Measurements from ENCODE around the gene LILRA6.
"Not testable (repeated sequence)": the region's sequence is repeated elsewhere in the genome, so short reads cannot be mapped to it uniquely, and the experiment has no call there.

Gene LILRA6

GRCh38 chr19:54206030-54206830 lies 36.4 kb downstream of the LILRA6 start:
- DNase-seq, result no peak

DNA sequence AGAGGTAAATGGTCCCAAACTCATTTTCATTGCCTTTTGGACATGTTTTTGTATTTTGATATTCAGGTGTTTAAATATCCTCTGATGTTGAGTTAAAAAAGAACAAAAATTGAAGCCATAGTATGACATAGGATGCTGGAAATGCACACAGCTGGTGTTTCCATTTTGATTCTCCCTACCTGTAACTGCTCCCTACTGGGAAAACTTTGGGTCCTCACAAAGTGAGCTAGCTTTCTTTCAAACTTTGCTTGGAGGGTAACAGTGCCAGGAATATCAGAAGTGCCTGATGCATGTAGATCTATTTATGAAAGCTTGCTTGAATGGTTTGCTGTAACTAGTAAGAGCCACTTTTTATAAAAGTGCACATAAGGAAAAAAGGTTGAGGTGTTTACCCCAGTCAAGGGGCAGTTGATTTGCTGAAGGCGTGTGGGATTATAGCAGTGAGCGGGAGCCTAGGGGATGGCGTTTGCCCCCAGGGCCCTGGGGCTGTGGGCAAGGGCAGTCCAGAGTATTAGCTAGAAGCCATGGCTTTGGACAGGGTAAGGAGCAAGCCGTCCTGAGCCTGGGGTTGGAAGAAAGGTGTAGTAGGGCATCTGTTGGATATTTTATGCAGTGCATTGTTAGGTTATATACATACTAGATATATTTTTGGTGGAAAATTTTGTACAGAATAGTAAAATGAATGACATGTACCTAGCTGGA lies 37.7 kb downstream of the LILRA6 start:
- DNase-seq, result no peak

DNA sequence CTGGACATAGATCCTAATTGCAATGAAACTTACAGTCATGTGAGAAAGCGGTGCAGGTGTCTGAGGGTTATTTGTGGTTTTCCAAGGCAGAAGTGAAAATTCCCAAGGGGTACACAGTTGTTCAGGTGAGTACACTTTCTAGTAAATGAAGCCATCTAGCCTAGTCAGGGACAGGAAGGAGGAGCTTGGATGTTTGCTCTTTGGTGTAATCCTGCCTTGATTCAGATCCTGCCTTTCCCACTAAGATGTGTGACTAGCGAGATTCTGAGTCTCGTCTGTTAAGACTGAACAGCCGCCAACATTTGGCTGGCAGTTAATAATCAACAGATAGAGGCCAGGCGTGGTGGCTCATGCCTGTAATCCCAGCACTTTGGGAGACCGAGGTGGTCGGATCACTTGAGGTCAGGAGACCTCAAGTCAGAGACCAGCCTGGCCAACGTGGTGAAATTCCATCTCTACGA lies 39.4 kb downstream of the LILRA6 start:
- peak; percentile 32 for DNase-seq

- DNase-seq, result peak; percentile 23
These were observed 40.6 kb downstream of the LILRA6 start for GRCh38 chr19:54201980-54202379.

DNA sequence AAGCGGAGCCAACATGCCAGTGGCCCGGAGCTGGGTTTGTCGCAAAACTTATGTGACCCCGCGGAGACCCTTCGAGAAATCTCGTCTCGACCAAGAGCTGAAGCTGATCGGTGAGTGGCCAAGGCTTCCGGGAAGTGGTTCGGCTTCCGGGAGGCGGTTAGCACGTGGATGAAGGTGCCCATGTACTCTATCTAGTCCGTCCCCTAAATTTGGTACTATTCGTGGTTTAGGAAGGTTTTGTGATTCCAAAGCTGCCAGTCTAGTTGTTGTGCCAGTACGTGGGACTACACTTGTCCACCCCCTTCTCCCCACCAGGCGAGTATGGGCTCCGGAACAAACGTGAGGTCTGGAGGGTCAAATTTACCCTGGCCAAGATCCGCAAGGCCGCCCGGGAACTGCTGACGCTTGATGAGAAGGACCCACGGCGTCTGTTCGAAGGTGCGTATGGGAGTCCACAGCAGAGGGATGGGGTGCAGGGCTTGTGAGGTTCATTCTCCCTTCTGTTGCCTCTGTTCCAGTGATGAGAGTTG lies 41.4 kb downstream of the LILRA6 start:
- DNase-seq, result no peak

GRCh38 chr19:54199401-54199800 lies 43.2 kb downstream of the LILRA6 start:
- DNase-seq, result no peak

GRCh38 chr19:54197121-54197520 lies 45.5 kb downstream of the LILRA6 start:
- DNase-seq, result no peak

DNA sequence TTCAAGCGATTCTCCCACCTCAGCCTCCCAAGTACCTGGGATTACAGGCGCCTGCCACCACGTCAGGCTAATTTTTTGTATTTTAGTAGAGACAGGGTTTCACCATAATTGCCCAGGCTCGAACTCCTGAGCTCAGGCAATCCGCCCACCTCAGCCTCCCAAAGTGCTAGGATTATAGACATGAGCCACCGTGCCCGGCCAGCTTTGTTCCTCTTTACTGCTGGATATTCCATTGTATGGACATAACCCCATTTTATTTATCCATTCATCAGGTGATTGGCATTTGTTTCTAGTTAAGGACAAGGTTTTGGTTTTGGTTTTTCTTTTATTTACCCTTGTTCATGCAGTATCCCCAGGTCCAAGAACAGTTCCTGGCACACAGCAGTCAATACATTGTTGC lies 46.1 kb downstream of the LILRA6 start:
- no peak for DNase-seq

DNA sequence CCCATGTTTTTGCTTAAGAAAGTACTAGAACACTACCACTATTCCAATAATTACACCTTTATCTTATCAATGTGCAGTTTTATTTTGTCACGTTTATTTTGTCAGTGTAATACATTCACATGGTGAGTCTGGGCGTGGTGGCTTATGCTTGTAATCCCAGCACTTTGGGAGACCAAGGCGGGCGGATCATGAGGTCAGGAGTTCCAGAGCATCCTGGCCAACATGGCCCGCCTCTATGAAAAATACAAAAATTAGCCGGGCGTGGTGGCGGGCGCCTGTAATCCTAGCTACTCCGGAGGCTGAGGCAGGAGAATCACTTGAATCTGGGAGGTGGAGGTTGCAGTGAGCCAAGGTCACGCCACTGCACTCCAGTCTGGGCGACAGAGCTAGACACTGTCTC lies 48.1 kb downstream of the LILRA6 start:
- not testable (repeated sequence) for DNase-seq

DNA sequence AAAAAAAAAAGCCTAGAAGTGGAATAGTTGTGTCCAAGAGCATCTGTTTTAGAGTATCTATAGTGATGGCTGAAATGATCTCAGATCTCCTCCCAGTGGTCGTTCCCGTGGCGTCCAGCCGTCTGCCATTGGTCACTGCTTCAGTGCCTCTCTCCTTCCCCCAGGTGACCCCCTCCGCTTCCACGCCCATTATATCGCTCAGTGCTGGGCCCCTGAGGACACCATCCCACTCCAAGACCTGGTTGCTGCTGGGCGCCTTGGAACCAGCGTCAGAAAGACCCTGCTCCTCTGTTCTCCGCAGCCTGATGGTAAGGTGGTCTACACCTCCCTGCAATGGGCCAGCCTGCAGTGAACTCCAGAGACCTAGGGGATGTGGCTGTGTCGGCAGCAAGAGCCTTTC lies 49.6 kb downstream of the LILRA6 start:
- DNase-seq, result no peak

DNA sequence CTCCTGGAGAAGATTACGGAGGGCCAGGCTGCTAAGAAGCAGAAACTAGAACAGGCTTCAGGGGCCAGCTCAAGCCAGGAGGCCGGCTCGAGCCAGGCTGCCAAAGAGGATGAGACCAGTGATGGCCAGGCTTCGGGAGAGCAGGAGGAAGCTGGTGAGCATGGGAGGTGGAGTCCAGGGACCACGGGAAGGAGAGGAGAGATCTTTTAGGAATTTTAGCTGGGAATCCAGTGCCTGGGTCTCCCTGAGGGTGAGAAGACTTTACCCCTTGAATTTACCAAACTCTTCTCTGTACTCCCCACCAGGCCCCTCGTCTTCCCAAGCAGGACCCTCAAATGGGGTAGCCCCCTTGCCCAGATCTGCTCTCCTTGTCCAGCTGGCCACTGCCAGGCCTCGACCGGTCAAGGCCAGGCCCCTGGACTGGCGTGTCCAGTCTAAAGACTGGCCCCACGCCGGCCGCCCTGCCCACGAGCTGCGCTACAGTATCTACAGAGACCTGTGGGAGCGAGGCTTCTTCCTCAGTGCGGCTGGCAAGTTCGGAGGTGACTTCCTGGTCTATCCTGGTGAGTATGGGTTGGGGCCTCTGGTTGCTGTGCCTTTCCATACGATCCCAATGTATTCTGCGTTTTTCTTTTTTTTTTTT lies 50.7 kb downstream of the LILRA6 start:
- no peak for DNase-seq

DNA sequence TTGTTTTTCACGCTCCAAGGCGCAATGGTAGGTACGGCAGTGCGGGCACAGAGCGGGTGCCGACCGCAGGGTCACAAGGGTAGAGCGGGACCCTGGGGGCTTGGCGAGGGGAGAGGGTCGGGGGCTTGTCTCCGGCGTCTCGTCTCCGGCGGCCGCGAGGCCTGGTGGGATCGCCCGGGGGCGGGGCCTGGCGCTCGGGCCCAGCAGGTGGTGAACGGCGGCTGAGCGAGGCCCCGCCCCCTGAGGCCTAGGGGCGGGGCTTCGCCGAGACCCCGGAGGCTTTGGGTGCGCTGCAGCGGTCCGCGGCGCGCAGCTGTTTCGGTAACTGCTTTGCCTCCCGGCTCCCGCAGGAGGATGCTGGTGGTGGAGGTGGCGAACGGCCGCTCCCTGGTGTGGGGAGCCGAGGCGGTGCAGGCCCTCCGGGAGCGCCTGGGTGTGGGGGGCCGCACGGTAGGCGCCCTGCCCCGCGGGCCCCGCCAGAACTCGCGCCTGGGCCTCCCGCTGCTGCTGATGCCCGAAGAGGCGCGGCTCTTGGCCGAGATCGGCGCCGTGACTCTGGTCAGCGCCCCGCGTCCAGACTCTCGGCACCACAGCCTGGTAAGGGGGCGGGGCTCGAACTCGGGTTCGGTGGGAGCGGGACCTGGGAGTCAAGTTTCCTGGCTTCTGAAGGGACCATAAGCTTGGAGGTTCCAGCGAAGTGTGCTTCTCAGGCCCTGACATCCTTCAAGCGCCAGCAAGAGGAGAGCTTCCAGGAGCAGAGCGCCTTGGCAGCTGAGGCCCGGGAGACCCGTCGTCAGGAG lies 51.4 kb downstream of the LILRA6 start, which contains the start of gene TSEN34:
TSS of gene TSEN34 (plus strand) at position 298 of the 800 bp plus-strand sequence. CDS start at position 355, 57 bp downstream.
- peak; percentile 79 for DNase-seq

DNA sequence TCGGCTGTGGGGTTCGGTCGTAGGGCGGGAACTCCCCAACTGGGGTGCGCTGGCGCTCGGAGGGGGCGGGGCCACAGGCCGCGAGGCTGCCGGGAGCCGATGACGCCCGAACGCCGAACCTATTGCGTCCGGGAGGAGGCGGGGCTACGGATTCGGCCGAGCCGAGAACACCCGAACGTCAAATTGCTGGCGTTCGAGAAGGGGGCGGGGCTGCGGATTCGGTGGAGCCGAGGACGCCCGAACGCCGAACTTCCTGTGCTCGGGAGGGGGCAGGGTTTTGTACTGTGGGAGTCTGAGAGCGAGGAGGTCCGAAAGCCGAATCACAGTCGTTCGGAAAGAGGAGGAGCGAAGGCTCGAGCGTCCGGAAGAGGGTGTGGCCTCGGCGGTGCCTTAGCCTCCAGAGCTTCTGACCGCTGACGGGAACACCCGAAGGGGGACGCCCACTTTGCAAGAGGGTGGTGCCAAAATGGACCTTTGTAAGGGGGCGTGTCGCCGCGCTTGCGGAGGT lies 52.0 kb downstream of the LILRA6 start:
- peak; percentile 100 for DNase-seq

DNA sequence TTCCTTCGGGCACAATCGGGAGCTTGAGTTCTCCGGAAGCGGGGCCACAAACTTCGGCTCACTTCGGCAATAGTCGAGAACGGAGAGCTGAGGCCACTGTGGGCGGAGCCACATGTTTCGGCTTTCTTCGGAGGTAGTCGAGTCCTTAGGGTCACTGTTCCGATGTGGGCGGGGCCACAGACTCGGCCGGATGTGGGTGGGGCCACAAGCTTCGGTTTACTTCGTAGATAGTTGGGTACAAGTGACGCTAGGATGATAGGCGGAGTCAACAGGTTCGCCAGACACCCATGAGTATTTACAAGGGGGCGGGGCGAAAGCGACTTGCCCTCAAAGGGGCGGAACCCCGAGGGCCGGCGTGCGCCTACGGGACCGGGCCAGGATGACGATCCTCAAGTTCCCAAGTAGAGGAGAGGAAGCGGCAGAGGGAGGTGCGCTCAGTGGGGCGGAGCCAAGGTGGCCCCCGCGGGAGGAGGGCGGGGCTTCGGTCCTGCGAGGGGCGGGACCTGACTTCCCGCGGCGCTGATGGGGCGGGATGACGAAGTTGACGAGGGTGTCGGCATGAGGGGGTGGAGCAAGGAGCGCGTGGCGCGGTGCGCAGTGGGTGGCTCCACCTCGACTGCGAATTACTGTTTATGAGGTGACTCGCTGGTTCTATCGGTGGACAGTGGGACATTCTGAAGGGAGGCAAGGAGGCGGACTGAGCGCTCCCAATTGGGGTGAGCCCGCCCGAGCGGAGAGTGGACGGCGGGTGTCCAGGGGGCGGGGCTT lies 52.7 kb downstream of the LILRA6 start:
- peak; percentile 100 for DNase-seq

DNA sequence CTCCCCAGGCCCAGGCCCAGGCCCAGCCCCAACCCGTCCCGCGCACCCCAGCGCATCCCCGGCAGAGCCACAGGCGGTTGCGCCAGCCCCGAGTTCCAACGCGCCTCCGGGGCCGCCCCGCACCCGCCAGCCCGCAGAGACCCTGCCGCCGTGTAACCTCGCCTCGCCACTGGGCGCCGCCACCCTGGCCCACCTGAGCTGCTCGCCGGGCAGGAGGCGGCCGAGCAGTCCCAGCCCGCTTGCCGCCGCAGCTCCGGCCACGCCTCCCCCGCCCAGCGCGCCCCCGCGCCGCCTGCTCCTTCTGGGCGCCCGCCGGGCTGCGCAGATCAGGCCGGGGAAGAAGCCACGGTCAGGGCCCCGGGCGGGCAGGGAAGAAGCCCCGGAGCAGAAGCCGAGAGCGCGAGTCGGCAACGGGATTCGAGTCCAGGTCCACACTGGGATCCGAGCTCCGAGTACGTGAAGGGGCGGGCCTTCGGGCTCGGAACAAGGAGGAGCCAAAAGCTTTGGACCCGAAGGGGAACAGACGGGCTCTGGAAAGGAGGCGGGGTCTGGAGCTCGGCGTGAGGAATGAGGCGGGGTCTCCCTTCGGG lies 53.4 kb downstream of the LILRA6 start, which contains the start of gene MBOAT7:
TSS of gene MBOAT7 (minus strand) at position 436 of the 590 bp plus-strand sequence. CDS start 1,072 bp downstream, outside the sequence.
- DNase-seq, result peak; percentile 69

GRCh38 chr19:54188215-54188871 lies 54.2 kb downstream of the LILRA6 start:
- DNase-seq, result no peak

DNA sequence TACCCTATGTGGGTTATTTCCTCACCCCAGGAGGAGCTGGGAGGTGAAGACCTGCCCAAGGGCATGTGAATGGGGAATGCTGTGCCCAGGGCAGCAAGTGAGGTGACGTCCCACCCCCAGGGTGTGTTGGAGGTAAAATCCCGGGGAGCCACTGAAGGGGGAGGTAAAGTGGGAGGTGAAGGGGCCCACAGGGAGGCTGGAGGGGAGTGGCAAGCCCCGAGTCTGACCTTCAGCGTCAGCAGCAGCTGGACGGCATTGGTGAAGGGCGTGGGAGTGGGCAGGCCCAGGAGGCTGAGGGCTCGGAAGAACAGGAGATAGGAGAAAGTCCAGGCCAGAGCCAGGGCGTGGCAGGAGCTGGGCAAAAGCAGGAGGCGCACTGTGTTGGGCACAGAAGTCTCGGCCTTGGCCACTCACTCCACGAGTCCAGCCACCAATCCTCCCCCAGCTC lies 55.6 kb downstream of the LILRA6 start:
- no peak for DNase-seq
